Ascending aorta (tissue), 2 donors: ENCODE data around the gene IER3. TPM values are rescaled to one million over a fixed set of nuclear protein-coding genes. Genes with fewer than 3 reads are reported as not detected.
A peak's percentile ranks its signal among the peaks of the same experiment; 100 is the strongest.

Experiments used
- DNase-seq, 2 donors: peaks; one replicate each; pipeline ENCODE4 v3.0.0-alpha.2; 2019; ENCODE audit warnings: low spot score in 2 of 2
- H3K27ac ChIP-seq, 2 donors: fragments of 200-600 bp; sonication (generic); one replicate each; pipeline ENCODE4 v1.5.1; 2016 to 2017; ENCODE audit warnings: mild to moderate bottlenecking in 1 of 2
- H3K27me3 ChIP-seq: fragments of 200-600 bp; sonication (generic); one replicate; pipeline ENCODE4 v1.5.1; 2017
- H3K36me3 ChIP-seq, 2 donors: fragments of 200-600 bp; sonication (generic); one replicate each; pipeline ENCODE4 v1.5.1; 2016
- H3K4me1 ChIP-seq, 2 donors: fragments of 200-600 bp; sonication (generic); one replicate each; pipeline ENCODE4 v1.5.1; 2016 to 2017; ENCODE audit warnings: mild to moderate bottlenecking in 1 of 2
- H3K4me3 ChIP-seq, 2 donors: fragments of 200-600 bp; sonication (generic); one replicate each; pipeline ENCODE4 v1.5.1; 2016 to 2017; ENCODE audit warnings: mild to moderate bottlenecking in 1 of 2
- H3K9me3 ChIP-seq, 2 donors: fragments of 200-600 bp; sonication (generic); one replicate each; pipeline ENCODE4 v1.5.1; 2016
- CTCF ChIP-seq, 3 experiments: fragments of 200-600 bp in 2 of 3; fragments of 450-650 bp in 1 of 3; sonication (generic) in 2 of 3; IDR thresholded peaks; one replicate each; pipeline ENCODE4 v1.5.1; 2016 to 2019; ENCODE audit warnings: antibody characterized with exemption in 3 of 3, mild to moderate bottlenecking in 1 of 3, moderate library complexity in 1 of 3
- intact Hi-C: fragments of 100-400 bp; cut with DNase I; formaldehyde crosslinking; loops from one replicate; pipeline ENCODE4 v1.15.1; 2023
- total RNA-seq: library from RNA; depleted of rRNA; stranded (reverse); fragments of >200 nt; gene quantifications from one replicate; pipeline ENCODE4 v1.1.0, GENCODE V29; 2016

Gene IER3
- total RNA-seq: 51.9 TPM

GRCh38 chr6:30744054-30744805 lies at the start of gene IER3:
TSS of gene IER3 (minus strand) at chr6:30744547. CDS start at chr6:30744518, 29 bp downstream.
- Histone ChIP-seq H3K36me3 (peaks cover 13 to 21% of the 10 kb centered on the region in 2 donors), H3K27me3 (no peaks in the 10 kb centered on the region), H3K4me3 (peak within 1 kb of the TSS; percentile 89 to 91), H3K9me3 (no peaks in the 10 kb centered on the region), H3K27ac (peak within 1 kb of the TSS; percentile 94 to 97), H3K4me1 (peaks cover 8 to 18% of the 10 kb centered on the region in 2 donors)
- DNase-seq: peak in 1 of 2 donors; percentile 91
- TF ChIP-seq CTCF (IDR thresholded peaks at IDR 0.05): peak; percentile 80 to 83 (median 80)
- intact Hi-C loops: loop anchor here (1.0 to 10.0 kb wide), 4 partner anchors 8 to 661 kb away; partner anchors contain the start of genes MICA, MRPS18B and PPP1R10

- Histone ChIP-seq H3K4me1 (no peaks in the 10 kb centered on the region), H3K4me3 (no peak overlapping the region), H3K36me3 (no peaks in the 10 kb centered on the region), H3K27me3 (no peaks in the 10 kb centered on the region), H3K27ac (peak overlapping the region; percentile 23 to 49), H3K9me3 (no peaks in the 10 kb centered on the region)
- no peak for DNase-seq
- no peak for TF ChIP-seq CTCF (IDR thresholded peaks at IDR 0.05)
- intact Hi-C loops: no loop called here
Observed at GRCh38 chr6:30793521-30794194, 49.3 kb upstream of the IER3 start.

GRCh38 chr6:30792786-30793185 lies 48.4 kb upstream of the IER3 start:
- DNase-seq: no peak
- H3K27me3 ChIP-seq: no peaks in the 10 kb centered on the region
- H3K4me1 ChIP-seq: no peaks in the 10 kb centered on the region
- no peaks in the 10 kb centered on the region for H3K36me3 ChIP-seq
- no peak overlapping the region for H3K27ac ChIP-seq
- intact Hi-C loops: no loop called here
- H3K9me3 ChIP-seq: no peaks in the 10 kb centered on the region
- H3K4me3 ChIP-seq: no peak overlapping the region
- no peak for TF ChIP-seq CTCF (IDR thresholded peaks at IDR 0.05)

- intact Hi-C loops: no loop called here
- Histone ChIP-seq H3K36me3 (no peaks in the 10 kb centered on the region), H3K4me3 (no peak overlapping the region), H3K4me1 (no peaks in the 10 kb centered on the region), H3K9me3 (no peaks in the 10 kb centered on the region), H3K27ac (no peak overlapping the region), H3K27me3 (no peaks in the 10 kb centered on the region)
- no peak for TF ChIP-seq CTCF (IDR thresholded peaks at IDR 0.05)
- DNase-seq: no peak
Observed at GRCh38 chr6:30790724-30791383, 46.5 kb upstream of the IER3 start.

GRCh38 chr6:30789606-30790005 lies 45.3 kb upstream of the IER3 start:
- Histone ChIP-seq H3K27ac (no peak overlapping the region), H3K4me3 (no peak overlapping the region), H3K36me3 (no peaks in the 10 kb centered on the region), H3K9me3 (no peaks in the 10 kb centered on the region), H3K27me3 (no peaks in the 10 kb centered on the region), H3K4me1 (no peaks in the 10 kb centered on the region)
- TF ChIP-seq CTCF (IDR thresholded peaks at IDR 0.05): no peak
- intact Hi-C loops: no loop called here
- no peak for DNase-seq
